Testis (tissue), 3 donors: ENCODE measurements around the gene HIPK2. TPM values are rescaled to one million over a fixed set of nuclear protein-coding genes. Genes with fewer than 3 reads are reported as not detected.

Source experiments
- DNase-seq: peaks from one replicate; pipeline ENCODE4 v3.0.0-alpha.2; 2019
- H3K27ac ChIP-seq, 2 donors: fragments of 200-600 bp; sonication (generic); one replicate each; pipeline ENCODE4 v1.5.1; 2019
- H3K27me3 ChIP-seq: fragments of 200-600 bp; sonication (generic); one replicate; pipeline ENCODE4 v1.5.1; 2019
- H3K36me3 ChIP-seq: fragments of 200-600 bp; sonication (generic); one replicate; pipeline ENCODE4 v1.5.1; 2017; ENCODE audit warnings: low read depth; ENCODE audit errors: missing control alignments
- H3K4me1 ChIP-seq: fragments of 200-600 bp; sonication (generic); one replicate; pipeline ENCODE4 v1.5.1; 2019
- H3K4me3 ChIP-seq, 2 donors: fragments of 200-600 bp; sonication (generic); one replicate each; pipeline ENCODE4 v1.5.1; 2017 to 2019
- H3K9me3 ChIP-seq: fragments of 200-600 bp; sonication (generic); one replicate; pipeline ENCODE4 v1.5.1; 2017
- CTCF ChIP-seq, 3 experiments: fragments of 450-650 bp in 2 of 3; fragments of 200-600 bp in 1 of 3; sonication (generic) in 1 of 3; IDR thresholded peaks; one replicate each; pipeline ENCODE4 v1.5.1; 2016 to 2019; ENCODE audit warnings: antibody characterized with exemption in 3 of 3, mild to moderate bottlenecking in 2 of 3, moderate library complexity in 1 of 3
- POLR2A ChIP-seq: fragments of 450-650 bp; IDR thresholded peaks from one replicate; pipeline ENCODE4 v1.6.1; 2017; ENCODE audit warnings: antibody characterized with exemption, mild to moderate bottlenecking, moderate library complexity
- WGBS, 2 donors: methylation state at CpG; one replicate each; pipeline ENCODE4 v1.1.5; 2018; 5-methylcytosine and 5-hydroxymethylcytosine counted together
- intact Hi-C: fragments of 100-400 bp; cut with DNase I; formaldehyde crosslinking; loops from one replicate; pipeline ENCODE4 v1.15.1; 2023; ENCODE audit warnings: low total_unique reads
- polyA plus RNA-seq: library from polyadenylated mRNA; stranded (reverse); fragments of 350-450 nt; fragmentation: Illumina TruSeq; extraction: RNeasy Lipid Tissue Mini Kit (QIAGEN cat#74804); gene quantifications from one replicate; pipeline ENCODE4 v1.2.3, GENCODE V29; 2014; ENCODE audit warnings: low read depth, low replicate concordance; ENCODE audit not compliant: insufficient read depth
- total RNA-seq, 2 donors: library from RNA; depleted of rRNA; stranded (reverse); fragments of >200 nt; gene quantifications; one replicate each; pipeline ENCODE4 v1.2.3, GENCODE V29; 2016

The HIPK2 gene
- total and polyA plus RNA-seq, 3 donors from 2014 or later = 6.3 to 22.4 (median 17.8) TPM

GRCh38 chr7:139658908-139659675 lies 118.7 kb downstream of the HIPK2 start:
- WGBS, 2 donors = 83 to 85% methylated on average over 14 of the region's 14 CpGs
- Histone ChIP-seq H3K9me3 (no peaks in the 10 kb centered on the region), H3K27me3 (no peaks in the 10 kb centered on the region), H3K4me3 (no peak overlapping the region), H3K27ac (no peak overlapping the region), H3K4me1 (peaks cover 4% of the 10 kb centered on the region), H3K36me3 (no peaks in the 10 kb centered on the region)
- DNase-seq = no peak
- intact Hi-C loops = no loop called here
- TF ChIP-seq POLR2A = no peak
- TF ChIP-seq CTCF (IDR thresholded peaks at IDR 0.05) = no peak

GRCh38 chr7:139658296-139658695 lies 119.5 kb downstream of the HIPK2 start:
- TF ChIP-seq CTCF (IDR thresholded peaks at IDR 0.05) (no peak), POLR2A (no peak)
- intact Hi-C loops = no loop called here
- Histone ChIP-seq H3K4me3 (no peak overlapping the region), H3K4me1 (peaks cover 4% of the 10 kb centered on the region), H3K27ac (no peak overlapping the region), H3K27me3 (no peaks in the 10 kb centered on the region), H3K9me3 (no peaks in the 10 kb centered on the region), H3K36me3 (no peaks in the 10 kb centered on the region)
- no peak for DNase-seq
- 88 to 93% methylated on average over 3 of the region's 3 CpGs for whole genome bisulfite sequencing, 2 donors

GRCh38 chr7:139657725-139658124 lies 120.1 kb downstream of the HIPK2 start:
- no peak for DNase-seq
- WGBS, 2 donors = 85 to 96% methylated on average over 1 of the region's 1 CpG
- H3K27ac ChIP-seq = no peak overlapping the region

GRCh38 chr7:139656387-139656786 lies 121.4 kb downstream of the HIPK2 start:
- Histone ChIP-seq H3K9me3 (no peaks in the 10 kb centered on the region), H3K36me3 (no peaks in the 10 kb centered on the region), H3K4me1 (peaks cover 4% of the 10 kb centered on the region), H3K4me3 (no peak overlapping the region), H3K27me3 (no peaks in the 10 kb centered on the region), H3K27ac (no peak overlapping the region)
- intact Hi-C loops = no loop called here
- WGBS, 2 donors = 87% methylated on average over 6 of the region's 6 CpGs
- no peak for DNase-seq
- TF ChIP-seq CTCF (IDR thresholded peaks at IDR 0.05) = no peak
- no peak for TF ChIP-seq POLR2A

More at GRCh38 chr7:139657725-139658124, 120.1 kb downstream of the HIPK2 start:
- no peak for TF ChIP-seq POLR2A
- no peak for TF ChIP-seq CTCF (IDR thresholded peaks at IDR 0.05)
- no peaks in the 10 kb centered on the region for H3K36me3 ChIP-seq
- intact Hi-C loops = no loop called here
- no peaks in the 10 kb centered on the region for H3K9me3 ChIP-seq
- H3K27me3 ChIP-seq = no peaks in the 10 kb centered on the region
- peaks cover 4% of the 10 kb centered on the region for H3K4me1 ChIP-seq
- H3K4me3 ChIP-seq = no peak overlapping the region

- Histone ChIP-seq H3K4me3 (no peak overlapping the region), H3K4me1 (peaks cover under 1% of the 10 kb centered on the region)
These were observed 122.5 kb downstream of the HIPK2 start for GRCh38 chr7:139655305-139655704.

More at GRCh38 chr7:139655305-139655704, 122.5 kb downstream of the HIPK2 start:
- no peak for DNase-seq
- Histone ChIP-seq H3K36me3 (no peaks in the 10 kb centered on the region), H3K27ac (no peak overlapping the region), H3K27me3 (no peaks in the 10 kb centered on the region), H3K9me3 (no peaks in the 10 kb centered on the region)
- TF ChIP-seq POLR2A = no peak
- TF ChIP-seq CTCF (IDR thresholded peaks at IDR 0.05) = no peak
- intact Hi-C loops = no loop called here
- 81 to 84% methylated on average over 8 of the region's 8 CpGs for WGBS, 2 donors
